Measurements from ENCODE around the gene UCK2.

Gene UCK2

GRCh38 chr1:165834881-165835280 lies 7.5 kb downstream of the UCK2 start:
- no peak for DNase-seq

GRCh38 chr1:165836664-165837482 lies 9.5 kb downstream of the UCK2 start:
- no peak for DNase-seq

- no peak for DNase-seq
These were observed 10.5 kb downstream of the UCK2 start for GRCh38 chr1:165837838-165838364.

GRCh38 chr1:165840423-165840822 lies 13.0 kb downstream of the UCK2 start:
- no peak for DNase-seq

GRCh38 chr1:165841582-165842017 lies 14.2 kb downstream of the UCK2 start:
- DNase-seq = no peak

- DNase-seq = no peak
These were observed 14.7 kb downstream of the UCK2 start for GRCh38 chr1:165842023-165842670.

GRCh38 chr1:165842671-165843129 lies 15.3 kb downstream of the UCK2 start:
- no peak for DNase-seq

GRCh38 chr1:165843304-165843703 lies 15.9 kb downstream of the UCK2 start:
- DNase-seq = no peak

- no peak for DNase-seq
These were observed 16.8 kb downstream of the UCK2 start for GRCh38 chr1:165844114-165844798.

GRCh38 chr1:165844933-165845332 lies 17.5 kb downstream of the UCK2 start:
- no peak for DNase-seq

- DNase-seq = no peak
These were observed 18.2 kb downstream of the UCK2 start for GRCh38 chr1:165845569-165845968.

- no peak for DNase-seq
These were observed 18.8 kb downstream of the UCK2 start for GRCh38 chr1:165845992-165846748.

GRCh38 chr1:165847486-165847885 lies 20.1 kb downstream of the UCK2 start:
- no peak for DNase-seq

GRCh38 chr1:165849353-165850133 lies 22.1 kb downstream of the UCK2 start:
- no peak for DNase-seq

GRCh38 chr1:165851034-165851658 lies 23.7 kb downstream of the UCK2 start:
- DNase-seq = no peak

- no peak for DNase-seq
These were observed 25.5 kb downstream of the UCK2 start for GRCh38 chr1:165852871-165853270.

GRCh38 chr1:165853528-165854075 lies 26.2 kb downstream of the UCK2 start:
- no peak for DNase-seq

- DNase-seq = no peak
These were observed 26.9 kb downstream of the UCK2 start for GRCh38 chr1:165854101-165854845.

- DNase-seq = no peak
These were observed 27.8 kb downstream of the UCK2 start for GRCh38 chr1:165855010-165855838.
